HEK293T (cell line): ENCODE data around the gene DAP.

Experiments
- CTCF ChIA-PET: fragments of 350-600 bp; formaldehyde crosslinking; extraction: SDS; loops from one replicate; lab custom pipeline; 2021; ENCODE audit warnings: antibody characterized with exemption, inconsistent platforms; lab: Yijun Ruan, JAX
- POLR2A ChIA-PET: fragments of 350-600 bp; formaldehyde crosslinking; extraction: SDS; loops from one replicate; lab custom pipeline; 2020; ENCODE audit warnings: antibody characterized with exemption, inconsistent platforms; lab: Yijun Ruan, JAX
- DNase-seq: peaks from one replicate; pipeline ENCODE4 v3.0.0; 2012; ENCODE audit warnings: mixed read lengths; ENCODE audit errors: extremely low spot score
- ARNT ChIP-seq: fragments of 450-650 bp; IDR thresholded peaks from 2 replicates; pipeline ENCODE4 v1.6.1; 2017; ENCODE audit warnings: mild to moderate bottlenecking
- BHLHE40 ChIP-seq: fragments of 450-650 bp; IDR thresholded peaks from 2 replicates; pipeline ENCODE4 v1.6.1; 2016; ENCODE audit warnings: mild to moderate bottlenecking, moderate library complexity, borderline replicate concordance
- CTBP1 ChIP-seq: fragments of 450-650 bp; IDR thresholded peaks from 2 replicates; pipeline ENCODE4 v1.6.1; 2016; ENCODE audit warnings: borderline replicate concordance
- ELF4 ChIP-seq: fragments of 450-650 bp; IDR thresholded peaks from 2 replicates; pipeline ENCODE4 v1.6.1; 2017; ENCODE audit warnings: antibody characterized with exemption
- FOXA1 ChIP-seq: fragments of 450-650 bp; IDR thresholded peaks from 2 replicates; pipeline ENCODE4 v1.6.1; 2016; ENCODE audit warnings: mild to moderate bottlenecking
- FOXK2 ChIP-seq: fragments of 450-650 bp; IDR thresholded peaks from 2 replicates; pipeline ENCODE4 v1.6.1; 2016; ENCODE audit warnings: mild to moderate bottlenecking
- FOXM1 ChIP-seq: fragments of 450-650 bp; IDR thresholded peaks from 2 replicates; pipeline ENCODE4 v1.6.1; 2017; ENCODE audit warnings: mild to moderate bottlenecking, borderline replicate concordance
- HDGF ChIP-seq: fragments of 450-650 bp; IDR thresholded peaks from 2 replicates; pipeline ENCODE4 v1.6.1; 2017; ENCODE audit warnings: antibody characterized with exemption, borderline replicate concordance
- L3MBTL2 ChIP-seq: fragments of 450-650 bp; conservative IDR thresholded peaks from 2 replicates; pipeline ENCODE4 v1.6.1; 2016; ENCODE audit warnings: mild to moderate bottlenecking
- LEF1 ChIP-seq: fragments of 450-650 bp; IDR thresholded peaks from 2 replicates; pipeline ENCODE4 v1.6.1; 2017; ENCODE audit warnings: mild to moderate bottlenecking, borderline replicate concordance
- NFRKB ChIP-seq: fragments of 450-650 bp; IDR thresholded peaks from 2 replicates; pipeline ENCODE4 v1.6.1; 2016; ENCODE audit warnings: mild to moderate bottlenecking, moderate library complexity
- SP1 ChIP-seq: fragments of 450-650 bp; IDR thresholded peaks from 2 replicates; pipeline ENCODE4 v1.6.1; 2017
- SUZ12 ChIP-seq: fragments of 450-650 bp; IDR thresholded peaks from 2 replicates; pipeline ENCODE4 v1.6.1; 2016; ENCODE audit warnings: mild to moderate bottlenecking
- TARDBP ChIP-seq: fragments of 450-650 bp; IDR thresholded peaks from 2 replicates; pipeline ENCODE4 v1.6.1; 2016
- ZNF384 ChIP-seq: fragments of 450-650 bp; IDR thresholded peaks from 2 replicates; pipeline ENCODE4 v1.6.1; 2016
- TF ChIP-seq, protein P1 (sequence below): fragments of 450-650 bp; IDR thresholded peaks from 2 replicates; pipeline ENCODE4 v1.6.1; 2016

DAP gene

GRCh38 chr5:10734832-10735523, 26.1 kb downstream of the DAP start:
- no peak for DNase-seq
- ChIA-PET POLR2A (no interaction called here), CTCF (no interaction called here)
- TF ChIP-seq SUZ12, result no peak
- no peak for TF ChIP-seq FOXM1
- TF ChIP-seq ELF4, result no peak
- TF ChIP-seq TARDBP, result no peak
- TF ChIP-seq L3MBTL2, result no peak
- TF ChIP-seq ZNF384, result no peak
- no peak for TF ChIP-seq BHLHE40
- TF ChIP-seq FOXK2, result no peak
- TF ChIP-seq FOXA1, result no peak
- no peak for TF ChIP-seq SP1
- TF ChIP-seq, protein P1, sequence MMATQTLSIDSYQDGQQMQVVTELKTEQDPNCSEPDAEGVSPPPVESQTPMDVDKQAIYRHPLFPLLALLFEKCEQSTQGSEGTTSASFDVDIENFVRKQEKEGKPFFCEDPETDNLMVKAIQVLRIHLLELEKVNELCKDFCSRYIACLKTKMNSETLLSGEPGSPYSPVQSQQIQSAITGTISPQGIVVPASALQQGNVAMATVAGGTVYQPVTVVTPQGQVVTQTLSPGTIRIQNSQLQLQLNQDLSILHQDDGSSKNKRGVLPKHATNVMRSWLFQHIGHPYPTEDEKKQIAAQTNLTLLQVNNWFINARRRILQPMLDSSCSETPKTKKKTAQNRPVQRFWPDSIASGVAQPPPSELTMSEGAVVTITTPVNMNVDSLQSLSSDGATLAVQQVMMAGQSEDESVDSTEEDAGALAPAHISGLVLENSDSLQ, result no peak
- TF ChIP-seq LEF1, result no peak
- TF ChIP-seq ARNT, result no peak
- no peak for TF ChIP-seq HDGF
- no peak for TF ChIP-seq NFRKB
- TF ChIP-seq CTBP1, result no peak

GRCh38 chr5:10734037-10734709, 26.9 kb downstream of the DAP start:
- TF ChIP-seq SUZ12 (no peak), ELF4 (no peak), LEF1 (no peak), HDGF (no peak), FOXM1 (no peak), TARDBP (no peak), FOXK2 (no peak), CTBP1 (no peak), NFRKB (no peak), FOXA1 (no peak)
- ChIA-PET POLR2A (no interaction called here), CTCF (no interaction called here)
- no peak for DNase-seq

DNA sequence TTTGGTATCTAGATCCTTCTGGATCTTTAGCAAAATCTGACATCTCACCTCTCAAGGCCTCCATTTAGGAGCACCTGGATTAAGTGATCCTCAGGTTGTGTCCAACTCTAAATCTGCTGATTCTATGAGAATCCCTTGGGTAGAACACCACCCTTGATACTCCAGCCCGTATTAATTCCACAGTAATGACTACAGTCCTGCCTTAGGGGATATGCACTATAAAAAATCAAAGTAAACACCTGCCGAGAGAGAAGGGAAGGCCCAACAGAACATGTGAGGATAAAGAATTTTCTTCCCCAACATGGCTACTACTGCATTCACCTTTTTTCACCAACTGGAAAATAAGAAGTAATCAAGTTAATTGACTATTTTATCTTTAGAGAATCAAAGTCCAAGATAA, 27.6 kb downstream of the DAP start:
- ChIA-PET POLR2A (no interaction called here), CTCF (no interaction called here)
- TF ChIP-seq FOXM1 (no peak), ARNT (no peak), ELF4 (no peak), TARDBP (no peak), ZNF384 (no peak), NFRKB (no peak), FOXA1 (no peak), CTBP1 (no peak), HDGF (no peak), SP1 (no peak), FOXK2 (no peak)
- TF ChIP-seq, protein P1, result no peak
- DNase-seq, result no peak

- no peak for TF ChIP-seq FOXM1
- TF ChIP-seq, protein P1, result no peak
- no peak for TF ChIP-seq HDGF
- TF ChIP-seq SUZ12, result no peak
- no peak for TF ChIP-seq FOXA1
- no peak for TF ChIP-seq L3MBTL2
- TF ChIP-seq NFRKB, result no peak
- no peak for TF ChIP-seq ELF4
- no peak for TF ChIP-seq ZNF384
- no peak for TF ChIP-seq SP1
- DNase-seq, result no peak
- CTCF ChIA-PET, result no interaction called here
- POLR2A ChIA-PET, result no interaction called here
Measured at GRCh38 chr5:10731913-10732312, 29.1 kb downstream of the DAP start.

GRCh38 chr5:10730043-10730351, 31.0 kb downstream of the DAP start:
- ChIA-PET POLR2A (no interaction called here), CTCF (no interaction called here)
- no peak for DNase-seq
- TF ChIP-seq LEF1, result no peak
- TF ChIP-seq, protein P1, result no peak
- no peak for TF ChIP-seq SUZ12
- TF ChIP-seq ZNF384, result no peak
- no peak for TF ChIP-seq ARNT
- no peak for TF ChIP-seq CTBP1
- no peak for TF ChIP-seq HDGF
- TF ChIP-seq ELF4, result no peak
- no peak for TF ChIP-seq SP1
- no peak for TF ChIP-seq L3MBTL2
- no peak for TF ChIP-seq NFRKB
- TF ChIP-seq FOXM1, result no peak
- no peak for TF ChIP-seq FOXA1
- no peak for TF ChIP-seq BHLHE40
- TF ChIP-seq TARDBP, result no peak
- no peak for TF ChIP-seq FOXK2
